ENCODE measurements around the gene TWSG1. TPM values are rescaled to one million over a fixed set of nuclear protein-coding genes. Genes with fewer than 3 reads are reported as not detected.
"Not testable (repeated sequence)": the region's sequence is repeated elsewhere in the genome, so short reads cannot be mapped to it uniquely, and the experiment has no call there.

TWSG1 gene
- total RNA-seq, 1 donor from 2014 or later, result 25.8 TPM

DNA sequence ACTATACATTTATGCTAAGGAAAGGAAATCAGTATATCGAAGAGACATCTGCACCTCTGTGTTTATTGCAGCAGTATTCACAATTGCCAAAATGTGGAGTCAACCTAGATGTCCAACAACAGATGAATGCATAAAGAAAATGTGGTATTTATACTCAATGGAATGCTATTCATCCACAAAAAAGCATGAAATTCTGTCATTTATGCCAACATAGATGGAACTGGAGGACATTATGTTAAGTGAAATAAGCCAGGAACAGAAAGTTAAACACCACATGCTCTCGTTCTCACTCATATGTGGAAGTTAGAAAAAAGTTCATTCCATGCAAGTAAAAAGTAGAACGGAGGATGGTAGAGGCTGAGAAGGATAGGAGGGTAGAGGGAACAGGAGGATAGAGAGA lies 59.5 kb downstream of the TWSG1 start:
- FAIRE-seq (no peak), DNase-seq (ENCODE audit: low read depth) (no peak)
- H3K27me3 ChIP-seq (ENCODE audit: control insufficient read depth, insufficient read depth, low read length), result no peaks in the 10 kb centered on the region
- H3K36me3 ChIP-seq (ENCODE audit: control insufficient read depth, insufficient read depth, low read length), result no peaks in the 10 kb centered on the region
- H3K4me3 ChIP-seq (ENCODE audit: low read depth, low read length), result no peak overlapping the region
- TF ChIP-seq, protein P1, sequence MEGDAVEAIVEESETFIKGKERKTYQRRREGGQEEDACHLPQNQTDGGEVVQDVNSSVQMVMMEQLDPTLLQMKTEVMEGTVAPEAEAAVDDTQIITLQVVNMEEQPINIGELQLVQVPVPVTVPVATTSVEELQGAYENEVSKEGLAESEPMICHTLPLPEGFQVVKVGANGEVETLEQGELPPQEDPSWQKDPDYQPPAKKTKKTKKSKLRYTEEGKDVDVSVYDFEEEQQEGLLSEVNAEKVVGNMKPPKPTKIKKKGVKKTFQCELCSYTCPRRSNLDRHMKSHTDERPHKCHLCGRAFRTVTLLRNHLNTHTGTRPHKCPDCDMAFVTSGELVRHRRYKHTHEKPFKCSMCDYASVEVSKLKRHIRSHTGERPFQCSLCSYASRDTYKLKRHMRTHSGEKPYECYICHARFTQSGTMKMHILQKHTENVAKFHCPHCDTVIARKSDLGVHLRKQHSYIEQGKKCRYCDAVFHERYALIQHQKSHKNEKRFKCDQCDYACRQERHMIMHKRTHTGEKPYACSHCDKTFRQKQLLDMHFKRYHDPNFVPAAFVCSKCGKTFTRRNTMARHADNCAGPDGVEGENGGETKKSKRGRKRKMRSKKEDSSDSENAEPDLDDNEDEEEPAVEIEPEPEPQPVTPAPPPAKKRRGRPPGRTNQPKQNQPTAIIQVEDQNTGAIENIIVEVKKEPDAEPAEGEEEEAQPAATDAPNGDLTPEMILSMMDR (IDR thresholded peaks at IDR 0.05; ENCODE audit: insufficient read depth, low read length, severe bottlenecking), result no peak

DNA sequence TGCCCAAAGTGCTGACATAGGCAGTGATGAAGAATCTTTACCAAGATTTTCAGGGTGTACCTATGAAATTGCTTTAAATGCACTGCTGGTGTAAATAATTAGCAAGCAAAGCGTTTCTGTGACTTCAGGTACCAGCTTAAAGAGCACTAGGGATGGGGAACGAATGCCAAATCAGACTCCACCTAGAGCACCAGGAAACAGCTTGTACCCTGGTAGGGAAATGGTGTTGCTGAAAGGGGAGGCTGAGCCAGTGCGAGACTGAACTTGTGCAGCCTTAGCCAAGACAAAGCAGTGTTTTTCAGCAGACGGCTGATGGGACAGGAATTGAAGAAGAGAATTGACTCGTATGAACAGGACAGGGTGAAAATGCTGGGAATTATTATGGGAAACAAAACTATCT lies 65.6 kb downstream of the TWSG1 start:
- H3K36me3 ChIP-seq (ENCODE audit: control insufficient read depth, insufficient read depth, low read length), result no peaks in the 10 kb centered on the region
- no peak overlapping the region for H3K4me3 ChIP-seq (ENCODE audit: low read depth, low read length)
- no peaks in the 10 kb centered on the region for H3K27me3 ChIP-seq (ENCODE audit: control insufficient read depth, insufficient read depth, low read length)
- FAIRE-seq, result no peak
- DNase-seq (ENCODE audit: low read depth), result peak; percentile 12
- TF ChIP-seq, protein P1 (IDR thresholded peaks at IDR 0.05; ENCODE audit: insufficient read depth, low read length, severe bottlenecking), result no peak

DNA sequence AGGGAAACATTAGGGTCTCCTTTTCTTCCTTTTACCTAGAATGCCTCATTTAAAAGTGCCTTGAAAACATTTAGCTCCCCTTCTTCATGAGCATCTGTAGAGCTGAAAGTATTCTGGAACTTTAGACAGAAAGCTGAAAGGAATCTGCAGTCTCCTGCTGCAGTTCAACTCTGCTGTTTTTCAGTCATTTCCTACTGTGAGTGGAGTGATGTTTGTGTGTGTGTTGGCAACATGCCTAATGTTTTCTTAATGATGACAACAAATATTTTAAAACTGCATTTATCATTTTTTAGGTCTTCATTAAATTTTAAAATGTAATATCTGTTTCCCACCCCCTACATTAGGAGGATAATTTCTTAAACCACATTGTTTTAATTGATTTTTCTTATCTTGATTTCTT lies 66.6 kb downstream of the TWSG1 start:
- FAIRE-seq (no peak), DNase-seq (ENCODE audit: low read depth) (no peak)
- Histone ChIP-seq H3K4me3 (ENCODE audit: low read depth, low read length) (no peak overlapping the region), H3K36me3 (ENCODE audit: control insufficient read depth, insufficient read depth, low read length) (no peaks in the 10 kb centered on the region), H3K27me3 (ENCODE audit: control insufficient read depth, insufficient read depth, low read length) (no peaks in the 10 kb centered on the region)
- TF ChIP-seq, protein P1 (IDR thresholded peaks at IDR 0.05; ENCODE audit: insufficient read depth, low read length, severe bottlenecking), result no peak

DNA sequence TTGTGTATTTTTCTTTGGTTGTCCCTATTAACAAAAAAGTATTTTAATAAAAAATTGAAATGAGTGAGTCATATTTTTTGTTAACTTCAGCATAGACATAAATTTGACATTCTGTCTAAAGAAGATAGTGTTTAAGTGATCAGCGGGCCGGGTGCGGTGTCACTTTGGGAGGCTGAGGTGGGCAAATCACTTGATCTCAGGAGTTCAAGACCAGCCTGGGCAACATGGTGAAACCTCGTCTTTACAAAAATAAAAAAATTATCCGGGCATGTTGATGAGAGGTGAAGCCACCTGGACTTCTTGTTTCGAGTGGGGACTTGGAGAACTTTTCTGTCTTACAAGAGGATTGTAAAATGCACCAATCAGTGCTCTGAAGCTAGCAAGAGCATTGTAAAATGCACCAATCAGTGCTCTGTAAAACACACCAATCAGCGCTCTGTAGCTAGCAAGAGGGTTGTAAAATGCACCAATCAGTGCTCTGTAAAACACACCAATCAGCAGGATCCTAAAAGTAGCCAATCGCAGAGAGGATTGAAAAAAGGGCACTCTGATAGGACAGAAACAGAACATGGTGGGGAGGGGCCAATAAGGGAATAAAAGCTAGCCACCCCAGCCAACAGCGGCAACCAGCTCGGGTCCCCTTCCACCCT lies 67.9 kb downstream of the TWSG1 start:
- not testable (repeated sequence) for H3K27me3 ChIP-seq (ENCODE audit: control insufficient read depth, insufficient read depth, low read length); H3K4me3 ChIP-seq (ENCODE audit: low read depth, low read length); FAIRE-seq; H3K36me3 ChIP-seq (ENCODE audit: control insufficient read depth, insufficient read depth, low read length); DNase-seq (ENCODE audit: low read depth)

DNA sequence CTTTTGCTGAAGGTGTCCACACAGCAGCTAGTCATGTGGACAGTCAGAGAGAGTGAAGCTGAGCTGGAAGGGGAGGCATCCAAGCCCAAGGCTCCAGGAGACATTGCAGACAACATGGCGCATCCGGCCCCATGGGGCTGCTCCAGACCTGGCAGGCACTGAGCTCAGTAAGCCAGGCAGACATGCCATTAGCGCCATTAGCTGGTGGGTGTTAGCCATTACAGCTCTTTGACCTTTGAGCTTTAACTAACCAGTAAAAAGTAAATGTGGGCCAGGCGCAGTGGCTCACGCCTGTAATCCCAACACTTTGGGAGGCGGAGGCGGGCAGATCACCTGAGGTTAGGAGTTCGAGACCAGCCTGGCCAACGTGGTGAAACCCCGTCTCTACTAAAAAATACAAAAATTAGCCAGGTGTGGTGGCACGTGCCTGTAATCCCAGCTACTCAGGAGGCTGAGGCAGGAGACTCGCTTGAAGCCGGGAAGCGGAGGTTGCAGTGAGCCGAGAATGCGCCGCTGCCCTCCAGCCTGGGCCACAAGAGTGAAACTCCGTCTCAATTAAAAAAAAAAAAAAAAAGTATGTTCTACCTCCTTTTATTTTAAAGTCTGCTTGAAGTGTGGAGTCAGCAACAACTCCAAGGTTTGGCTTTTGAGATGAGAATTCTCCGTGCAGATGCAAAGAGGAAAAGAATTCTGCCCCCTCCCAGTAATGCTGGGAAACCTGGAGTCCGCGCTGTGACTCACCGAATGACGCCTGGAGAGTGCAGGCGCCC lies 69.4 kb downstream of the TWSG1 start:
- H3K27me3 ChIP-seq (ENCODE audit: control insufficient read depth, insufficient read depth, low read length), result no peaks in the 10 kb centered on the region
- FAIRE-seq, result no peak
- TF ChIP-seq, protein P1 (IDR thresholded peaks at IDR 0.05; ENCODE audit: insufficient read depth, low read length, severe bottlenecking), result no peak
- H3K4me3 ChIP-seq (ENCODE audit: low read depth, low read length), result no peak overlapping the region
- no peak for DNase-seq (ENCODE audit: low read depth)
- no peaks in the 10 kb centered on the region for H3K36me3 ChIP-seq (ENCODE audit: control insufficient read depth, insufficient read depth, low read length)

DNA sequence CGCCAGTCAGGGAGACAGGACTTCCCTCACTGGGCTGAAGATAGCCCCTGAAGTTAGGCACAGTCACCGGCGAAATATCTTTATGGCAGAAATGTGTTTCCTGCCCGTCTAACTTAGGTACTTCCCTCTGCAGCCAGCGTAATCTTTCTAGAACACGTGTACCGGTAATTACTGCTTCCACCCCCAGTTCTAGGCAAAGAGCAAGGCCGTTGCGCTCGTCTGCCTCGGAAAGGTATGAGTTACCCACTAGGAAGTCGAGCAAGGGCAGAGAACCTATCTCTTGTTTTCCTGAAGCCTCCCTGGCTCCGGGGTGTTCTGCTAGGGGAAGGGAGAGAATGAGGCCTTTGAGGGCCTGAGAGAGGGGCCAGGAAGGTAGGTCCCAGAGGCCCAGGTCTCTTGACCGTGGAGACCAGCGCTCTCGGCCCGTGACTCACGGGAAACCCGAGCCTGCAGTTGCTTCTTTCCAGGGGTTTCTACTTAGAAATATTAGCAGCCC lies 70.0 kb downstream of the TWSG1 start:
- DNase-seq (ENCODE audit: low read depth) (no peak), FAIRE-seq (no peak)
- Histone ChIP-seq H3K4me3 (ENCODE audit: low read depth, low read length) (no peak overlapping the region), H3K27me3 (ENCODE audit: control insufficient read depth, insufficient read depth, low read length) (no peaks in the 10 kb centered on the region), H3K36me3 (ENCODE audit: control insufficient read depth, insufficient read depth, low read length) (no peaks in the 10 kb centered on the region)
- TF ChIP-seq, protein P1 (IDR thresholded peaks at IDR 0.05; ENCODE audit: insufficient read depth, low read length, severe bottlenecking), result no peak
